Thyroid gland (tissue), 4 donors: ENCODE data around the gene DUSP10.

Experiments
- POLR2A ChIP-seq, 2 donors: fragments of 450-650 bp; IDR thresholded peaks; one replicate each; pipeline ENCODE4 v1.6.1; 2017; ENCODE audit warnings: antibody characterized with exemption in 2 of 2, mild to moderate bottlenecking in 2 of 2, moderate library complexity in 1 of 2
- TF ChIP-seq, protein P1 (sequence below), 6 experiments: fragments of 200-600 bp in 3 of 6; fragments of 450-650 bp in 3 of 6; sonication (generic) in 3 of 6; IDR thresholded peaks; one replicate each; pipeline ENCODE4 v1.5.1; 2016 to 2019; ENCODE audit warnings: antibody characterized with exemption in 6 of 6, mild to moderate bottlenecking in 2 of 6, inconsistent platforms in 1 of 6, moderate library complexity in 1 of 6

DNA sequence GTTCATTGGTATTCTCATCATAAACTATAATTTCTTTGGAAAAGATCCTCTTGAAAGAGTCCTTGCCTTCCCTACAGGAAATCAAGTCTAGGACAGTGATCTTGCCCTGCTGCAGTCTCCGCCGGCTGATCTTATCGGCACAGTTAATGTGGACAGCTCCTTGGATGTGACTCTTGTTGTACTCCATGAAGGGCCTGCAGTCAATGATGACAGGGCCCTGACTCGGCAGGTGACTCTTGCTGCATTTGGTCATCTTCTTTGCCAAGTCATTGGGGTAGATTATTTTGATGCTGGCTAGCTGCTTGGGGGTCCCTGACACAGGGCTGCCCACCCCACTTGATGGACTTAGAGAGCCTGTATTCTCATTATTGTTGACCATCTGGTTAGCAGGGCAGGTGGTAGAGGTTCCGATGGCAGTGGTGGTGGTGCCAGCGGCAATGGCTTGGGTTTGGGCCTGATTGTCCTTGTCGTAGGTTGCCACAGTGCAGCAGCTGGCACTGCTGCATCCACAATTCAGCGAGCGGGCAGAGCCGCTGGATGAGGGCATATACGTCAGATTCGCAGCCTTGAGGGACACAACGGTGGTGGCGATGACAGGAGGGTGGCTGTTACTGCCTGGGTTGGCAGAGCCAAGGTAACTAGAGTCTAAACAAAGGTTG is 2.7 kb downstream of the DUSP10 start:
- no peak for TF ChIP-seq POLR2A (IDR thresholded peaks at IDR 0.05)
- TF ChIP-seq, protein P1, sequence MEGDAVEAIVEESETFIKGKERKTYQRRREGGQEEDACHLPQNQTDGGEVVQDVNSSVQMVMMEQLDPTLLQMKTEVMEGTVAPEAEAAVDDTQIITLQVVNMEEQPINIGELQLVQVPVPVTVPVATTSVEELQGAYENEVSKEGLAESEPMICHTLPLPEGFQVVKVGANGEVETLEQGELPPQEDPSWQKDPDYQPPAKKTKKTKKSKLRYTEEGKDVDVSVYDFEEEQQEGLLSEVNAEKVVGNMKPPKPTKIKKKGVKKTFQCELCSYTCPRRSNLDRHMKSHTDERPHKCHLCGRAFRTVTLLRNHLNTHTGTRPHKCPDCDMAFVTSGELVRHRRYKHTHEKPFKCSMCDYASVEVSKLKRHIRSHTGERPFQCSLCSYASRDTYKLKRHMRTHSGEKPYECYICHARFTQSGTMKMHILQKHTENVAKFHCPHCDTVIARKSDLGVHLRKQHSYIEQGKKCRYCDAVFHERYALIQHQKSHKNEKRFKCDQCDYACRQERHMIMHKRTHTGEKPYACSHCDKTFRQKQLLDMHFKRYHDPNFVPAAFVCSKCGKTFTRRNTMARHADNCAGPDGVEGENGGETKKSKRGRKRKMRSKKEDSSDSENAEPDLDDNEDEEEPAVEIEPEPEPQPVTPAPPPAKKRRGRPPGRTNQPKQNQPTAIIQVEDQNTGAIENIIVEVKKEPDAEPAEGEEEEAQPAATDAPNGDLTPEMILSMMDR (IDR thresholded peaks at IDR 0.05), result no peak
